Measurements from ENCODE around the gene PAFAH1B1.

PAFAH1B1 gene

DNA sequence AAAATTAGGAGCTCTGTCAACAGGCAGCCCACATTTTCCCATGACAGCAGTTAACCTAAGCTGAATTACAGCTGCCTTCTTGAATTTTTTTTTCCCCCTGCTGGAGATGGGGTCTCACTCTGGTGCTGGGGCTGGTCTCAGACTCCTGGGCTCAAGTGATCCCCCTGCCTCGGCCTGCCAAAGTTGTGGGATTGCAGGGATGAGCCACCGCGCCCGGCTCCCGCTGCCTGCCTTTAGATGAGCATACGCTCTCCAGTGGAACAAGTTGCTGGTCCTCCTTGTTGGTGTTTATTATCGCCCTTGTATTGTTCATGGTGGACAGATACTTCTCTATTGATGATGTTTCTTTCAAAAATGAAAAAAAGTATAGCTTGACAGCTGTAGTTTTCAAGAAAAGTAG is 15.6 kb downstream of the PAFAH1B1 start:
- in situ Hi-C loops (cut with MboI; ENCODE audit: low pct_unique_long_range_greater_than_20kb, low sequenced_read_pairs, unreplicated experiment), result no loop called here
- DNase-seq (ENCODE audit: low spot score), result no peak
- TF ChIP-seq, protein P1, sequence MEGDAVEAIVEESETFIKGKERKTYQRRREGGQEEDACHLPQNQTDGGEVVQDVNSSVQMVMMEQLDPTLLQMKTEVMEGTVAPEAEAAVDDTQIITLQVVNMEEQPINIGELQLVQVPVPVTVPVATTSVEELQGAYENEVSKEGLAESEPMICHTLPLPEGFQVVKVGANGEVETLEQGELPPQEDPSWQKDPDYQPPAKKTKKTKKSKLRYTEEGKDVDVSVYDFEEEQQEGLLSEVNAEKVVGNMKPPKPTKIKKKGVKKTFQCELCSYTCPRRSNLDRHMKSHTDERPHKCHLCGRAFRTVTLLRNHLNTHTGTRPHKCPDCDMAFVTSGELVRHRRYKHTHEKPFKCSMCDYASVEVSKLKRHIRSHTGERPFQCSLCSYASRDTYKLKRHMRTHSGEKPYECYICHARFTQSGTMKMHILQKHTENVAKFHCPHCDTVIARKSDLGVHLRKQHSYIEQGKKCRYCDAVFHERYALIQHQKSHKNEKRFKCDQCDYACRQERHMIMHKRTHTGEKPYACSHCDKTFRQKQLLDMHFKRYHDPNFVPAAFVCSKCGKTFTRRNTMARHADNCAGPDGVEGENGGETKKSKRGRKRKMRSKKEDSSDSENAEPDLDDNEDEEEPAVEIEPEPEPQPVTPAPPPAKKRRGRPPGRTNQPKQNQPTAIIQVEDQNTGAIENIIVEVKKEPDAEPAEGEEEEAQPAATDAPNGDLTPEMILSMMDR (IDR thresholded peaks at IDR 0.05; ENCODE audit: extremely low read depth, insufficient read depth, missing control alignments), result no peak

DNA sequence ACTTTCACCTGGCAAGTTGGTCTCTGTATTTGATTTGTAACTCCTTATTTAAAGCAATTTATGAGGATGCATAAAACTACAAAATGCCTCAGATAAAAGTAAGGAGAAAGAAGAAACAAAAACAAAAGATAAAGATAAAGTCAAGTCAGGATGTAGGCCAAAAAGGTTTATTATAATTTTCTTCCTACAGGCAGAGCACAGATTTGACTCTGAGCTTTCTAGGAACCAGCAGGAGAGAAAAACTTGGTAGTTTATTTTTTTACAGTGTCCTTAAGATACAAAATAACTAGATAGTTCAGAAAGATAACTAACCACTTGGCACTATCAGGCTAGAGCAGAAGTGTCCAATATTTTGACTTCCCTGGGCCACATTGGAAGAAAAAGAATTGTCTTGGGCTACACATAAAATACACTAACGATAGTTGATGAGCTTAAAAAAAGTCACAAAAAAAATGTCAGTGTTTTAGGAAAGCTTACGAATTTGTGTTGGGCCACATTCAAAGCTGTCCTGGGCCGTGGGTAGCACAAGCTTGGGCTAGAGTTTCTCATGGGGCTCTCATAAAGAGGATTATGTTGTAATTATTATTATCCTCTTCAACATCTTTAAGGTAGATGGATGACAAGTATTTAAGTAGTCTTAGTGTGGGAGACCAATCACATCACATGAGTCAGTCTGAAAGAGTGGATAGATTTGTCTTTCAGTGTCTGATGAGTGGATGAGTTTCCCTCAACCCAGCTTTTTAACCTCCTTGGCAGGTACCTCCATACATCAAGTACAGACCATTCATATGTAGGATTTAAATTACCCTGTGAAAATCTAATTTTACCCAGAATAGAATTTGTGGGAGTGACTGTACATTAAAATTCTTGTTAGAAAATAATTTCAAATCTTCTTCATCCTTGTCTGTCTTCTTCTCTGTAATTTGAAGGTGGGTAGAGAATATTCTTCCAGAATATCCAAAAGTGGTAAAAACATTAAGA is 17.0 kb downstream of the PAFAH1B1 start:
- no peak for DNase-seq (ENCODE audit: low spot score)
- in situ Hi-C loops (cut with MboI; ENCODE audit: low pct_unique_long_range_greater_than_20kb, low sequenced_read_pairs, unreplicated experiment), result no loop called here

DNA sequence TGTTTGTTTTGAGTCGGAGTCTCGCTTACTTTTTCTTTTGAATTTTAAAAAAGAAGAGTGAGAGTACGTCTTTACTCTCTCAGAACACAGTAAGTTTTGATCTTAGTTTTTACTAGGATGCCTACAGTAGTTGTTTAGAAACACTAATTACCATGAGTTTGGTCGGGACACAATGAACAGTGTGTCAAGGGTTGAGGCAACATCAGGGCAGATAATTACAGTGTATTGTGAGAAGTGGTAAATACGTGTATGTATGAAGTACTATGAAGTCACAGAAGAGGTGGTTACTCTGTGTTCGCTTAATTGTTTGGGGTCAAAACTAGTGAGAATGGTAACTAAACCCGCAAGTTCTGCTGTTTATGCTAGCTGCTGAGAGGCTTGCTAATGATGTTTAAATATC is 18.2 kb downstream of the PAFAH1B1 start:
- TF ChIP-seq, protein P1 (IDR thresholded peaks at IDR 0.05; ENCODE audit: extremely low read depth, insufficient read depth, missing control alignments), result no peak
- in situ Hi-C loops (cut with MboI; ENCODE audit: low pct_unique_long_range_greater_than_20kb, low sequenced_read_pairs, unreplicated experiment), result no loop called here
- no peak for DNase-seq (ENCODE audit: low spot score)

More for the DNA sequence above, 17.0 kb downstream of the PAFAH1B1 start:
- TF ChIP-seq, protein P1 (IDR thresholded peaks at IDR 0.05; ENCODE audit: extremely low read depth, insufficient read depth, missing control alignments), result no peak

DNA sequence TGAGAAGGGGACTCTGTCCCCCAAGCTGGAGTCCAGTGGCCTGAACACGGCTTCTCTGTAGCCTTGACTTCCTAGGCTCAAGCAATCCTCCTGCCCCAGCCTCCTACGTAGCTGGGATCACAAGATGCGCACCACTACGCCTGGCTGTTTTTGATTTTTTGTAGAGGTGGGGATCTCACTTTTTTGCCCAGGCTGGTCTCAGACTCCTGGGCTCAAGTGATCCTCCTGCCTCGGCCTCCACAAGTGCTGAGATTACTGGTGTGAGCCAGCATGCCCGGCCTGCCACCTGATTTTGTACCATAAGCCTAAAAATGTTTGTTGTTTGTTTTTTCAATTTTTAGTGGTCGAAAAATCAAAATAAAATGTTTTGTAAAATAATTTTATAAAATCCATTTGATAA is 19.2 kb downstream of the PAFAH1B1 start:
- in situ Hi-C loops (cut with MboI; ENCODE audit: low pct_unique_long_range_greater_than_20kb, low sequenced_read_pairs, unreplicated experiment), result no loop called here
- no peak for DNase-seq (ENCODE audit: low spot score)
- TF ChIP-seq, protein P1 (IDR thresholded peaks at IDR 0.05; ENCODE audit: extremely low read depth, insufficient read depth, missing control alignments), result no peak

DNA sequence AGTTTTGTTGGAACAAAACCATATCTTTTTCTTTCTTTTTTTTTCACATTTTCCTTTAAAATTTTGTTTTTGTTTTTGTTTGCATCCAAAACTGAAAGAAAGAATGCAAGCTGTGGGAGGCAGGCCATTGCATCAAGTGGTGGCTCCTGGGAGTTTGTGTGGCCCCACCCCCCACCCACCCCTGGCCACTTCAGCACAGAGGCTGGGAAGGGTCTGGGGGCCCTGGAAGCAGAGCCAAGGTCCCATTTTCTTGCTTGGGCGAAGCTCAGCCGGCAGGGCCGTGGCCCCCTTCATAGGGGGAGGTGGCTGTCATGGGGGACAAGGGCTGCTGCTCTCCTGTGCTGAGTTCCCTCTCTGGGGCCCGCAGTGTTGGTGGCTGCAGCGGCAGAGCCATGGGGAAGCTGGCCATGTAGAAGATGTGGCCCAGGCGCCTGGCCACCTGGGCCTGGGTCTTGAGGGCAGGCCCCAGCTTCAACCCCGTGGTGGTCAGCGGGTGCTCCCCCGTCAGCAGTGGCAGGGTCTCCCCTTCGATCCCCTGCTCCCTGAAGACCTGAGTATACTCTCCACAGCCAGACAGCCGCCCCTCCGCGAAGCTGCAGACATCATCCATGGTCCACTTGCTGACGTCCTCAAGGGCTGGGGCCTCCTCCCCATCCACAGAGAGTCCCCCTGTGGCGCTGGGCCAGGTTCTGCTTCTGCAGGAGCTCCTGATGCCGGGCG is 19.8 kb downstream of the PAFAH1B1 start:
- TF ChIP-seq, protein P1 (IDR thresholded peaks at IDR 0.05; ENCODE audit: extremely low read depth, insufficient read depth, missing control alignments), result no peak
- in situ Hi-C loops (cut with MboI; ENCODE audit: low pct_unique_long_range_greater_than_20kb, low sequenced_read_pairs, unreplicated experiment), result no loop called here
- DNase-seq (ENCODE audit: low spot score), result no peak

GRCh38 chr17:2615882-2616281 is 22.4 kb downstream of the PAFAH1B1 start:
- DNase-seq (ENCODE audit: low spot score), result no peak
- TF ChIP-seq, protein P1 (IDR thresholded peaks at IDR 0.05; ENCODE audit: extremely low read depth, insufficient read depth, missing control alignments), result no peak
- in situ Hi-C loops (cut with MboI; ENCODE audit: low pct_unique_long_range_greater_than_20kb, low sequenced_read_pairs, unreplicated experiment), result no loop called here

Measured in GM13977 (cell line).